GM21423 (cell line): Measurements from ENCODE around the gene EAF1.
"Not testable (repeated sequence)": the region's sequence is repeated elsewhere in the genome, so short reads cannot be mapped to it uniquely, and the experiment has no call there.

Experiments
- ATAC-seq: cut with Tn5 transposase; IDR thresholded peaks from one replicate; pipeline ENCODE4 v1.9.1; 2021; ENCODE audit warnings: mild to moderate bottlenecking, moderate library complexity; ENCODE audit not compliant: unreplicated experiment

Gene EAF1

DNA sequence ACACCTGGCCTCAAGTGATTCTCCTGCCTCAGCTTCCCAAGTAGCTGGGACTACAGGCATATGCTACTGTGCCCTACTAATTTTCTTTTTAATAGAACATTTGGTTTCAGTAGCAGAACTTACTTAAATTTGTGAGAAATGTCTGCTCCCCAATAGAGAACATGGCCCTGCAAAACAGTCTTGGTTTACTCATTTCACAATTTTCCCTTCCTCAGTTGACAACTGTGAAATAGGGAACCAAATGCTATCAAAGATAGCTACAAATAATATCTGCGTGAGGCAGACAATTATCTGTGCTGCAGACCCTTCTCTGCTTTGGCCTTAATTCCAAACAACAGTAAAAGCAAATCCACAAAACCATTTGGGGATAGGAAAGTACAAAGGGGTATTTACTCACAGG is 22.6 kb upstream of the EAF1 start:
- ATAC-seq = no peak

DNA sequence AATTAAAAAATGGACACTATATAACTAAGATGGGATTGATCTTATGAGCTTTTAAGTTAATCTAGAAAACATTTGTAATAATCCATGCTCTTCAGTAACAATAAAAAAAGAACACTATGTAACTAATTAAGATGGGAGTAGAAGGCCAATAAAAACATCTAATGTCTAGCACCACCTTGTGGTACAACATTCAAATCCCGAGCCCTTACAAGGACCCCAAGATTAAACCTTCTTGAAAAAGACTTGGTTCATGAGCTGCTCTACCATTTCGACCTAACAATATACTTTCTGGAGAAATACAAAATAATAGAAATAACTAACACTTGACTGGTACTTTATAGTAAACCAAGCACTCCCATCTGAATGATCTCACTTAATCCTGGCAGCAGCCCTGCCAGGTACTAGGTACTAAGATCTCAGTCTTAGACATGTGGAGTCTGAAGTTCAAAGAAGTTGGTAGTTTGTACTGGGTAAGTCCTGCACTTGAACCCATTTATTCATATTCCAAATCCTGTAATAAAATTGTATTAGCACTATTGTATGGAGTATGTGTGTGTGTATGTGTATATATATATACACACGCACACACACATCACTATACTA is 21.8 kb upstream of the EAF1 start:
- peak; percentile 46 for ATAC-seq

DNA sequence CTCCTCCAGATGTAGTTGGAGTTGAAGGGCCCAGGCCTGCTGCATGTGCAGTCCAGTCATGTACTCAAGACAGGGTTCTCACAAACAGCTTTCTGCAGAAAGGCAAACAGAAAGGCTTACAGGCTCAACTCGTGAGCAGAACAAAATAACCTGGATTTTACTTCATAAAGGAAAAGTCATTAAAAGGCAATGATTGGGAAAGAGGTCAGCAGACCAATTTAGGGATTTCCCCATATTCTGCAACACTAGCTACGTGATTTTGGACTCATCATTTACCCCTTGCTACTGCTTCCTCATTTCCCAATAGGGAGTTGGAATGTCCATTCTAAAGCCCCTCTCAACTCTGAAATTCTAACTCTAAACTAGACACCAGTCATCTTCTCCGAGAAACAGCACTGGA is 18.2 kb upstream of the EAF1 start:
- no peak for ATAC-seq

DNA sequence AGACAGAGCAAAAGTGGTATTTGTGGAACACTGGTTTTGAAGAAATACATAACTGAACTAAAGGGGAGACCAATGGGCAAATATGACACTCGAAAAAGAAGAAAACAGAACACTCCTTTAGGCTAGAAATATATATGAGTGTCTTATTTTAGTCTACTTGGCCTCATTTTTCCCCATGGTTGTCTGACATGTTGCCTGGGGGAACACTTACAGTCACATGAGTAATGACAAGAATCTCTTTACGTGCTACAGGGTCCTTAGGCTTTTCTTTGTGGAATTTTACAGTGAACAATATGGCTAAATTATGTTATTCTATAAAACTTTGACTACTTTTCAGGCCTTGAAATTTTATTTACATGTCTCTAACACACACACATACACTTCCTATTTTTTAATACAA is 17.6 kb upstream of the EAF1 start:
- ATAC-seq = no peak

DNA sequence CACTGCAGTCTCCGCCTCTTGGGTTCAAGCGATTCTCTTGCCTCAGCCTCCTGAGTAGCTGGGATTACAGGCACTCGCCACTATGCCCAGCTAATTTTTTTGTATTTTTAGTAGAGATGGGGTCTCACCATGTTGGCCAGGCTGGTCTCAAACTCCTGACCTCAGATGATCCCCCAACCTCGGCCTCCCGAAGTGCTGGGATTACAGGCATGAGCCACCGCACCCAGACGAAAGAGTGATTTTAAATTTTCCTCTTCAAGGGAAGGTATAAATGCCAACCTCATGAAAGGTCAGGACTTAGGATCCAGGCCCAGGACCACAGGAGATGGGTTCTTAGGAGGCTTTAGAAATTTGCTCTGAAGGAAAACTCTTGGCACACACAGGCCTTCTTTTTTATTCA is 16.4 kb upstream of the EAF1 start:
- not testable (repeated sequence) for ATAC-seq

DNA sequence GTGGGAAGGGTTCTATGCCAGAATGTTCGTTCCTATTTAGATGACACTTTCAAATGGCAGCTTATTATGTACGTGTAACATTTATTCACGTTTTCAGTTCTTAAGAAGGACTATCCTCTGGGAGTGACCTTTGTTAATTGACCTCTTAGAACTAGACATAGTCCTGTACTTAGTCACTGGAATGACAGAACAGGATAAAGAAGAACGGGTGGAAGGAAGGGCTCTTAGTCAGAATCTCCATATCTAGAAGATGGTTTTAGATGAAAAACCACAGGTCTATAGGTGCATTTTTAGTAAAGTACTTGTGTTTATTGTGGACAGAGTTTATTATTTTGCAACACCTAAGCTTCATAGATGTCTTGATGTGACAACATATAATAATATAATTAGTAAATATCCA is 6.5 kb upstream of the EAF1 start:
- ATAC-seq = no peak

DNA sequence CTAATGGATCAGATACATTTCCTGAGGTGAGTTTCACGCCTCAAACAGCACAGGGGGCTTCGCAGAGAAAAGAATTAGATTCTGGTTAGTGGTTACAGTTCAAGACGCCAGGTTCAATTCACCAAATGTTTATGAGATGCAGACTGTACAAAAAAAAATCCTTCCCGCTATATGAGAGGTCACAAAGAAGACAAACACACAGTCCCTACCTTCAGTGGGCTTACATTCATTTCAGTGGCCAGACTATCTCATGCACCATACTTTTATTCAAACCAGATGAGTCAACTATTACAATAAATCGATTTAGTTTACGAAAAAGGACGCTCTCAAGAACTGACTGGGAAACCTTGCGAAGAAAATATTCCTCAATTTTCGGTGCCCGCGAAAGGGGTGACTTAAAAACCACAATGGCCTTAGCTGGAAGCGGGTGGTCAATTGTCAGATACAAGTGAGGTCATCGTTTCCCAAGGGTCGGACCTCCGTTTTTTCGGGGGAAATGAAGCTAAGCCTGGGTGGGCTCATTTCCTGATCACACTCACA is 749 bp upstream of the EAF1 start:
- ATAC-seq = no peak

DNA sequence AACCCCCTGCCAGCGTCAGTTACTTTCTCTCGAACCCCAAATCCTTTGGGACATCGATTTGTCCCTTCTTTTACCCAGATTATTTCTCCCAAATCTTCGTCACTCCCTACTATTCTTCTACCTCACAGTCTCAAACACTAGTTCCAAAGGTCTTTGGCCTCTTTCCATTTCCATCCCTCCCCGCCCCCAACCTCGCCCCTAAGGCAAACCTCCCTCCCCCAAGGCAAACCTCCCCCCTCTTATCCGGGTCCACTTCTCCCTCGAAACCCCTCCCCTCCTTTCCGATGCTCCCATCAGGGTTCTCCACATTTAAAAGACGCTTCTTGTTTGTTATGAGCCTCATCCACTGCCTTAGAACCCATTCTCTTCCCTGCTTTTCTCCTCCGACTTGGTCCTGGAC is 583 bp downstream of the EAF1 start:
- ATAC-seq = no peak

DNA sequence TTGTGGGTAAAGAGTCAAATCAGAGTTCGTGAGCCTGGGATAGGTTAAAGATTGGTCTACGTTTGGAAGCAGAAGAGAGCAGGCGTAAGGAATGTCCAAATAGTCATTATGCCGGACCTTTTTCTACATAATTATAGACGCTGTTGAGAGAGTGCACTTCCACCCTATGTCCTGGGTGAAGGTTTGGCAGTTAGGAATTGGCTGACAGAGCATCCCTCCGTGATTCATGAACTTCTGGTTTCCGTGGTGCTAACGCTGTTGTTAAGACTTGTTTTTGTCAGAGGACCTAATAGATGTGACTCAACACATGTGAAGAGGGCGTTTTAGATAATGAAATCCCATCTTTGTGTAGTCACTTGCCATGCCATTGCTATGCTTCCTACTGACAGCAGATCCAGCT is 1.1 kb downstream of the EAF1 start:
- ATAC-seq = no peak

DNA sequence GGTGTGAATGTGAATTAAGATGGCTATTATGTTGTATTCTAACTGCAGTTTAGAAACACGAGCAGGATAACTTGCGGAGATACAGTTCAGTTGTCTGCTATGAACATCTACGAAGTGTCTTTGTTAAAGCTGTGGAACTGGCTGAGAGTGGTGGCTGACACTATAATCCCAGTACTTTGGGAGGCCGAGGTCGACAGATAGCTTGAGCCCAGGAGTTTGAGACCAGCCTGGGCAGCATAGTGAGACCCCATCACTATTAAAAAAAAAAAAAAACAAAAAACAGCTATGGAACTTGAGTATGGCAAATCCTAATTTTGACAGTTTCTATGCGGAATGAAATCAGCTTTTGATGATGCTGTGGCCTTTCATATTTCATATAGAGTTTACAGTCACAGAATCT is 1.7 kb downstream of the EAF1 start:
- ATAC-seq = no peak

DNA sequence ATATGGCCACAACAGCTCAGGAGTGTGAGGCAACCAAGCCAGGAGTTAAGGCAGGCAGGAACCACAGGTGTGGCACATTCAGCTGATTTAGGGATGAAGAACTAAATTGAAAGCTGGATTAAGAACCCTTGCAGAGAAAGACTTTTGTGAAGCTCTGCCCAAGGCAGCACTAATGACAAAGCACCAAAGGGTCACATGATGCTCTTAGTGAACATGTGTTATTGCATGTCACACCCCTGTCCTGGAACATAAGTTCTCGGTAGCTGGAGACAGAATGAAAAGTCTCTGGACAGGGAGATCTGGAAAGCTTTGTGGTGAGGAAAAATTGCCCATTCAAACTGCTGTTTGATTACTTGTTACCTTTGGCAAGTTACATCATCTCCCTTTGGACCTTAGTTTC is 3.2 kb downstream of the EAF1 start:
- ATAC-seq = no peak

DNA sequence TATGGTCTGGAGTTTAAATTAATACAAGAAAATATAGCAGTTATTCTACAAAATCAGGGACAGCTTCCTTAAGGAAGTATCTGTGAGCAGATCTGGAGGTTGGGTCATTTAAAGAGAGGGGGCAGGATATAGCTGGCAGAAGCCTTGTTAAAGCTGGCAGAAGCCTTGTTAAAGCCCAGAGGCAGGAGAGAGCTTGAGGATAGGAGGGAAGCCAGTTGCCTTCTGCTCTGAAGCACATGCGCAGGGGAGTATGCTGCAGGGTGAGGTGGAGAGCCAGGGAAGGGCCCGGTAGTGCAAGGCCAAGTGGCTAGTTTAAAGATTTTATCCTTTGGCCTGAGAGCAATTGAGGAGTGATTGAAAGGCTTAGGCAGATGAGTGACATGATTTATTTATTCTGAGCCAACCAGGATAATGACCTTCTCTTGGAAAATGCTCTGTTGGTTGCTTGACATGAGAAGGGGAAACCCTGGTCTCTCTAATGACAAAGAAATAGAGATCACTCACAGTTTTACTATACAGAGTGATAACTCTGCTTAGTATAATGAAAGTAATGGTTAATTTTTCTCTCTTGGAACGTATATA is 3.9 kb downstream of the EAF1 start:
- ATAC-seq = no peak

DNA sequence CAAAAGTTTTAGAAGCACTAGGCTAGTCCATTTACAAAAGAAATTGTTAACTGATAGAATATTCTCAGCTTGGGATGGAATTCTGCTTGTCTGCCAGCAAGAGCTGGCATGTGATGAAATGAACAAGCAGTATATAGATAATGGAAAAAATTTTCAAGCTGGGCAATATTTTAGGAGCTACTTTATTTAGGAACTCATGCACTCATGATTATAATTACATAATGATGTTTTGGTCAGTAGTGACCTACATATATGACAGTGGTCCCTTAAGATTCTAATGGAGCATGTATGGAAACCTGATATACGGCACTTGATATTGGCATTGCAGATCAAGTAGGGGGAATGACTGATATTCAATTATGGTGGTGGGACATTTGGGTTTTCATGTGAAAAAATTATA is 6.1 kb downstream of the EAF1 start:
- ATAC-seq = no peak

DNA sequence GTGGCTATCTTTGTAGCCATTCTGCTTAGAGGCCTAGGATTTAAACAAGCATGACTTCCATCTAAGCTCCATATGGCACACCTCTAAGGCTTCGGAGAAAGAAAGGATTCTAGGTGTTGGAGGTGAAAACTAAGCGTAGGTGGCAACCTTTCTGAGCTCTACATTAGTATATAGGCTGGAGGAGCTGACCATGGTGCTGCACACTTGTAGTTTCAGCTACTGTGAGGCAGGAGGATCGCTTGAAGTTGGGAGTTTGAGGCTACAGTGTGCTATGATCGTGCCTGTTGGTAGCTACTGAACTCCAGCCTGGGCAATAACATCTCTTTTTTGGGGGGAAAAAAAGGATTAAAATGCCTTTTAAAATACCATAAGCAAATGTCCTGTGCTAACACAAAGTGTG is 7.4 kb downstream of the EAF1 start:
- no peak for ATAC-seq

DNA sequence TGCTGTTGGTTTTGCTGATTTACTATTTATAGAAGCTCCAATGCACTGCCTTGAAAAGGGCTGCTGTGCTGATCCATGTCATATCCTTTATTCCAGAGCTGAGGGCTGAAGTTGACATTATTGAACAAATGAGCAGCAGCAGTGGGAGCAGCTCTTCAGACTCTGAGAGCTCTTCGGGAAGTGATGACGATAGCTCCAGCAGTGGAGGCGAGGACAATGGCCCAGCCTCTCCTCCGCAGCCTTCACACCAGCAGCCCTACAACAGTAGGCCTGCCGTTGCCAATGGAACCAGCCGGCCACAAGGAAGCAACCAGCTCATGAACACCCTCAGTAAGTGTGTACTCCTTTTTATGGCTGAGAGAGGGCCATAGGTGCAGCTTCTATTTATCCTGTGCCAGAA is 8.8 kb downstream of the EAF1 start:
- no peak for ATAC-seq

DNA sequence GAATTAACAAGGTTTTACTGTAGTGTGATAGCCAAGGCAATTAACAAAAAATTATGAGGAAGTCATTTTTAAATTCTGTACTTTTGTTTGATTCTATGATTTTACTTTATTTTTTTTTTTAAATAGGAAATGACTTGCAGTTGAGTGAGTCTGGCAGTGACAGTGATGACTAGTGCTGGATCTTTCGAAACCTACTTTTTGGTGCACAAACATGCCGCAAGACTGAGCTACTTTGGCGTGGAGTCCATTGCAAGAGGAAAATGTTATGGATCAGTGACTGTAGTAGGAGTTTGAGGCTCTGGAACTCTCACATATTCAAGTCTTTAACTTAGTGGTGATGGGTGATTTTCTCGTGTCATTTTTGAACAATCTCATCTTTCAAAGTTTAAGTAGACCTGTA is 11.6 kb downstream of the EAF1 start:
- ATAC-seq = no peak

DNA sequence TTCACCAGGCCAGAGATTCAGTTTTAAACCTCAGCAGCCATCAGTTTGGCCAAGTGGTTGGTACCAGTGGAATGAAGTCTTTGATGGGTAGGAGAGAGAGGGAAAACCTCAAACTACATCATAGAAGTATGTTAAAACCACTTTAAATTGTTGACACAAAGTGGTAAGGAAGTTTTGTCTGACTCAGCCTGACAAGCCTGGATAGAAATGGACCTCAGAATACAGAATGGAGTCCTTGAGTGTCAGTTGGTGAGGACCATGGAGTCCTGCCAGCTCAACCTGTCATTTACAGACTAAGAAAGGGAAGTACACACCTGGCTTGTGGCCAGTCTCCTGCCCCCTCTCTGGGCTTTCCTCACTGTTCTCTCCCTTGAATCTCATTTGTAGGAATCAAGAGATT is 12.1 kb downstream of the EAF1 start:
- no peak for ATAC-seq

DNA sequence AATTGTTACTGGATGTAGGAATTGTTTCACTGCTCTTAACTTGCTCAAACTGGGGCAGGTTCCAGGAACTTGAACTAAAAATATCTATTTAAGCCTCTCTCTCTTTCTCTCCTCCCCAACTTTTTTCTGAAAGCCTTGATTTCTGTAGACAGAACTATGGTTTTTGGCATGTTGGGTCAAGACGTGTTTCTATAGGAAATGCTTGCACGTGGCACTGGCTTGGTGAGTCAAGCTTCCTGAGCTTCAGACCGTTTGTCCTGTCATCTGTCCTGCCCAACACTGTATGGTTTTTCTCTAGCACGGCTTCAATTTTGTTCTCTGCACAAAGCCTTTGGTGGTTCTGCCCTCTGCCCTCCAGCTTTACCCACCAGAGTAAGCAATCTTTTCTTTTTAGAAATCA is 13.5 kb downstream of the EAF1 start:
- no peak for ATAC-seq

DNA sequence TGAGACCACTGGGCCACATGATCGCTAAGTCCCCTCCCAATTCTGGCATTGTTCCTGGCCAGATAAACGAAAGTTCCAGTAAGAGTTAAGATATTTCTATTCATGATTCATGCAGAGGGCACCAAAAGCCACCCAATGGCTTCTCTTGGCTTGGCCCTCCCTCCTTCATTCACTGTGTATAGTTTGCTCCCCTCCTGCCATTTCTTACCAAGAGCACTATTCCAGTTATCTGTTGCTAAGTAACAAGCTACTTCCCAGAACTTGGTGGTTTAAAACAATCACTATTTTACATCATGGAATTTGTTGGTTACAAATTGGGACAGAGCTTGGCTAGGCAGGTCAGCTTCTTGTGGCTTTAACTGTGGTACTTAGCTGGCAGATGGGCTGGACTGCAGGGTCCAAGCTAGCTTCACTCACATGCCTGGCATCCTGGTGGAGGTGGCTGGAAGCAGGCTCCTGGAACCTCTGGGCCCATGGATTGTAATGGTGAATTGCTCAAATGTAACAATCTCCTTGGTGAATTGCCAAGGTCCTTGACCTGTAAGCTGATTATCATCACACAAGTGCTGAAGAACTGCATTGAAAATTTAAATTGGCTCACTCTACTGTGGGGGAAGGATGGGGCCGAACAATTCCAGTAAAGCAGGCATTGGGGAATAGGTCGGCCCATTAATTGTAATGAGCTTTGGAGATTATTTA is 16.6 kb downstream of the EAF1 start:
- ATAC-seq = no peak

DNA sequence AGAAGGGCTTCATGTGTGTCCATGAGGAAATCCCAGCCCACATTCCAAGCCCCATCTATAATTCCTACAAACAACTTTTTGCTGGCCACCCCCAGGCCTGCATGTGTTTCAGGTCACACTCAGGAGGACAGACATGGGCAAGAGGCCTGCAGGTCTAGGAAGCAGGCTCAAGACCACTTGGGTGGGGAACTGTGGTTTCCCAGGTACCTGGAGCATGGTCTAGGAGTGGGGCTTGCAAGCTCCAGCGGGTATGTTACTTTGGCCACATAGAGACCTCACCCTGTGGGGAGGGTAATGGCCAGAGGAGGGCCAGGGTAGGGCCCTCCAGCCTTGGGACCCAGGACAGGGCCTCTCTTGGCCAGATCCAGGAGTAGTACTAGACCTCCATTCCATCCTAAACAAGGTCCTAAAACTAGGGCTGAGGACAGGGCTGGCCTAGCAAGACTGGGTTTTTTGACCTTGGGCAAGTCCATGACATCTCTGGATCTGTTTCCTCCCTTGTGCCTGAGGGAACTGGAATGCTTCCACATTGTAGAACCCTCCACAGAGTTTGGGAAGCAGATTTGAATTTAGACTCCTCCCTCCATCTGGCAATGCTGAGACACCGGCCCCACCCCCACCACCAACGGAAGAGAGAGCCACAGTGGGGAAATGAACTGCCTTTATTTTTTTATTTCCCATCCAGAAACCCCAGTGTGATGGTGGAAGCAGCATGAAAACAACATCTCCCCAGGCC is 22.3 kb downstream of the EAF1 start:
- no peak for ATAC-seq

DNA sequence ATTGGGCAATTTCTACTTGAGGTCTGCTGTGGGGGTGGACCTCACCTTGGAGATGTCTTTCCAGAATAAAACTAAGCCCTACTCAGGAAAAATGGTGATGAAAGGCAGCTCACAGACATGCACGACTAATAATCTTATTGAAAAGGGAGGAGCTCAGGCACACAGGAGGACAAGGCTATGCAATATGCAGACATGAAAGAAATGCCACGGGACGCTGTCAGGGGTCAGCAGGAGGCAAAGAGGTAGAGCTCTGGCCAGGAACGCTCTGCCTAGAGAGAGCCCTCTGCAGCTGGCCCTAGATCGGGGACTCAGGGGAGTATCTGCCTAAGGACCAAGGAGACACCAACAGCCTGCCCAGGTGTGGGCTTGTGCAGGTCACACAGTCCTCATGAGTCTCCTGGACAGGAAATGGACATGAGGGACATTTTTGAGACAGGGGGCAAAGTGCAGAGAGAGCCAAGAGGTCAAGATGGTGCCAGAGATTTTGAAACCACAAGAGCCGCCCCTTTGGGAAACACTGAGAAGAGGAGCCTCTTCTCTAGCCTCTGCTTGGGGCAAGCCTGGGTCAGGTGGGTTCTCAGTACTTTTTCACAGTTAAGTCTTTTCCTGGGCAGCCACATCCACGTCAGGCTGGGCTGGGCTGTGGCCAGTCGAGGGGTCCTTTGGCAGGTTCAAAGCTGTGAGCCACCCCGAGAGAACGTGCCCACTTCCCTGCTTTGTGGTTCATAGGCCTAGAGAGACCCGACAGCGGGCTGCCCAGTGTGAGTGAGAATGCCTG is 23.2 kb downstream of the EAF1 start:
- ATAC-seq = no peak
